ENCODE data around the gene PRDM11.
"Not testable (repeated sequence)": the region's sequence is repeated elsewhere in the genome, so short reads cannot be mapped to it uniquely, and the experiment has no call there.

PRDM11 gene

GRCh38 chr11:45146072-45147016 is at the start of gene PRDM11:
TSS of gene PRDM11 (plus strand) at chr11:45146639. CDS start at chr11:45181767, 35,128 bp downstream.
- DNase-seq: peak; percentile 87

DNA sequence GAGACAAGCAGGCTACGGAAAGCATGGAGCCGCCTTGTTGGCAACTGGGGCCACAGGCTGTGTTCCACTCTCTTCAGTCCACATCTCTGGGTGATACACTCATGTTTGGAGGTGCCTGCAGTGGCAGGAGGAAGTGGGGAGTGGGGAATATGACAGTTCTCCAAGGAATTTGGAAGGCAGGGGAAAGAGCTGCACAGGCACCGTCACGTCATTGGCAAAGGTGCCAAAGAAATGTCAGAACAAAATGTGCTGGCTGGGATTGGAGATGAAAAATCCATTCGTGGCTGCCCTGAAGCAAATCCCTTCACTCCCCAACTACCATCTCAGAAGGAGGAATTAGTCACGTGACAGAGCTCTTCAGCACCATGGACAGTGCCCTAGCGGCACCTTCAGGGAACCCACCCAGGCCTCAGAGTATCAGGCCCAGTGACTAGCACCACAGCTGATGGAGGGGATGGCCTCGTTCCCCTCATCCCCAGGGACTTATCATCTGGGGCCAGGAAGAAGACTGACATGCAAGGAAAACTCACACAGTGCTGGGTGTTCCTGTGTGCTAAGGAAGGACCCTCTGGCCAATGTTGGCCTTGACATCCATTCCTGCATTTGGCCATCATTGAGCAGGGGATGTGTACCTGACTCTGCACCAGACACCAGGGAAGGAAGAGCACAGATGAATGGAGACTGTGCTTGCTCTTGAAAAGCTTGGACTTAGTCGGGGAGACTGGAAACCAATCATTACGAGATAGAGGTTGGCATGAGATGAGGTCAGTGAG is 48.5 kb upstream of the PRDM11 start:
- peak; percentile 68 for DNase-seq

GRCh38 chr11:45098929-45099328 is 47.5 kb upstream of the PRDM11 start:
- peak; percentile 33 for DNase-seq

DNA sequence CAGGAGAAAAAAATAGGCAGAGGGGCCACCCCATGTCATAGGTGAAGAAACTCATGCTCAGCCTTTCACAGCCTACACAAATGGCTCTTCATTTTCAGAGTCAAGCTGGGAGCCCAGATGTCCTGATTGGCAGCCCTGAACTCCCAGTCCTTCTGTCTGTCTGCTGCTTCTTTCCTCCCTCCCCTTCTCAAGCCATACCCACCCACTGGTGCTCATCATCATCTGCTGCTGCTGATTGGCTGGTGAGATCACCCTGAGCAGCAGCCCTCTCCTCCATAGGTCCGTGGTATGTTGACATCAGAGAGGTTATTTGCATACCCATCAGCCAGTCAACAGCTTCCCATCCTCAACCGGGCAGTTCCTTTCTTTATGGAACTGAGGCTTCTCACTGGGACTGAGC is 46.1 kb upstream of the PRDM11 start:
- peak; percentile 55 for DNase-seq

DNA sequence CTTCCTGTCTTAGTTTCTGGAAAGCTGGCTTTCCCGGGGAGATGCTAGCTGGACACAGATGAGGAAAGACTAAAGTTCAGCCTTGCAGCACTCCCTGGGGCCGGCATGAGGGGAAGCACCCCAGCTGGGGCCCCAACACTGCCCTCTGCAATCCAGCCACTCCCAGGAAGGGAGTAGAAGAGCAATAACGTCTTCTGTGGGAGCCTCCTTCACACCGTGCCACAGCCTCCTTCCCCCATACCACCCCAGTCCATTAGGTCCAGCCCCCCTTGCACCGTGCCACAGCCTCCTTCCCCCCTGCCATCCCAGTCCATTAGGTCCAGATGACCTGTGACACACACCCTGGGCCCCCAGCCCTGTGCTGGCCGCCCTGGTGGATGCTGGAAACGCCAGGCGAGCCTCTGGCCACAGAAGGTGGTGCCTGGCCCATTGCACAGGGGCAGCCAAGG is 44.1 kb upstream of the PRDM11 start:
- no peak for DNase-seq

DNA sequence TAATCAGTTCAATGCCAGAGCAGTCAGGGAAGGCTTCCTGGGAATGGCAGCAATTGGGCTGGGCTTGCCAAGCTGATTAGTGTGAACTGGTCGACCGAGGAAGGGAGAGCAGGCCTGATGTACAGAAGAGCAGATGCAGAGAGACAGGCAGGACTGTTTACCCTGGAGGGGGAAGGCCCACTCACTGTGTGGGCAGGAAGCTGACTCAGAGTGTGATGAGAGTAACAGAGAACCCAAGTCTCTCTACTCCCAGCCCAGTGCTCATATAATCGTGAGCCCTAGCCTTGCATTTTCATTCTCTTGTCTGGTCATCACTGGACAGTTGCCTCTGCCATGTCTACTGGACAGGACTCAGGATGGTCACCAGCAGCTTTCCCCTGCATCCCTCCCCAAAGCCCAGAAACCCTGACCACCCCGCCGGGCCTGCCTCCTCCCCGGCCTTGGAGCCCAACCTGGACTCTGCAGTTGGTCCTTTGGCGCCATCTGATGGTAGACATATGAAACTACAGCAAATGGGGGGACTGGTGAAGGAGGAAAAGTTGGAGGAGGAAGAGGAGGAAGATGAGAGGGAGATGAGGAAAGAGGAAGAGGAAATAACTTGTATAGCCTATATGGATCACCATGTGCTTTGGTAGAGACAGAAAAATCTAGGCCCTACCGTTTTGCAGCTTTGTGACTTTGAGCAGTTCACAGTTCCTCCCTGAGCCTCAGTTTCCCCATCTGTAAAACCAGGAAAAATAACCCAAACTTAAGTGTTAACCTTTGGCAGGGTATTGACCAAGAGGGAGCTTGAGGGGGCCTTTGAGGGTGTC is 43.4 kb upstream of the PRDM11 start:
- peak; percentile 92 for DNase-seq

DNA sequence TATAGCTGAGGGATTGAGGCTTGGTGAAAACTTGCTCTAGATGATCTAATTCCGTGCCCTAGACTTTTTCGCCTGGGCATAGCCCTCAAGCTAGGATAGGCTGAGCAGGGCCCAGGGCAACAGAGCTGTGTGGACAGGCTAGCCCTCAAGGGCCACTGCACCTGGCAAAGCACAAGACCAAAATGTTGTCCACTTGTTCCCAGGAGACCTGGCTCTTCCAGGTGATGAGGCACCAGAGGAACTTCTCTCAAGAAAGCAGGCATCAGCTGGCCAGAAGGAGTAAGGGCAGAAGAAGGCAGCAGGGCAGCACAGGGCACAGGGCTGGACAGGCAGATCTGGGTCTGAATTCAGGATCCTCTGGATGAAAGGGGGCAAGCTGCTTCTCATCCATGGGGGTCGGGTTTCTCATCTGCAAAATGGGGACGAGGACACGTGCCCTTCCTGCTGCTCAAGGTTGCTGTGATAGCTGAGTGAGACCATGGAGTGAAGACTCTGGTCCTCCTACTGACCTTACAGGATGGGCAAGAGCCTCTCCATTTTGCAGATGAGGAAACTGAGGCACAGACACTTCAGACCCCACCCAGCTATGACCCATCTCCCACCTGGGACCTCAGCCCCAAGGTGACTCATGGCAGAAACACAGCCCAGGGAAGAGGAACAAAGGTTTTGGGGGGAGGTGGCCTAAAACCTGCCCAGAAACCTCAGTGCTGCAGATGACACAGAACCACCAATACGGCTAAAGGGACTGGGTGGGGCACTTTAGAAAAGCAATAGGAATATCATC is 42.2 kb upstream of the PRDM11 start:
- peak; percentile 56 for DNase-seq

- DNase-seq: no peak
These were observed 41.7 kb upstream of the PRDM11 start for GRCh38 chr11:45104790-45105084.

DNA sequence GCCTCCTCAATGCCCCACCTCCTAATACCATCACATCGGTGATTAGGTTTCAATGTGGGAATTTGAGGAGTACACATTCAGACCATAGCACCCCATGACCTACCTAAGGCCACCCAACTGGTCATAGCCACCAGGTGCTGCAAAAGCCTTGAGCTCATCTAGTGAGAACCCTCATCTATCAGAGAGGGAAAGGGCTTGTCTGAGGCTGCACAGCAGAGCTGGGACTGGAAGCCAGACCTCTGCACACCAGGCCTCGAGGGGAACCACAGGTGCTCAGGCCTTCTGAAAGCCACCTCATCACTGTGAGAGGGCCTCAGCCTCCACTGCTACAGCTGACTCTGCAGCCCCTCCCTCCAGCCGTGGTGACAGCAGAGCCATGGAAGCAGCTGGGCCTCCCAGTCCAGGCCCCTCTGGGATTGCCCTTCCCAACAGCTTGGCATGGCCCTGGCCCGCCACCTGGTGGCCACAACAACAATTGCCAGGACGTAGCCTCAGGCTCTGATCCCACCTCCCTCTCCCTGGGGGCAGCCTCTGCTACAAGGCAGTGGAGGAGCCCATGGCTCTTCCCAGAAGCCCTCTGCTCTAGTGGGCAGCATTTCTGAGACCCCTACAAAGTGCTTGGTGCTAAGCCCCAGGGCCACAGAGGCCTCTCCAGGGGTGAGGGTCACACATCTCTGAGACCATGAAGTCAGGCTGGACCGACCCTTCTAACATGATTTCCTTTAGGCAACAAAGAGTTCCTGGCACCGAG is 41.0 kb upstream of the PRDM11 start:
- peak; percentile 85 for DNase-seq

GRCh38 chr11:45105984-45106375 is 40.5 kb upstream of the PRDM11 start:
- peak; percentile 53 for DNase-seq

DNA sequence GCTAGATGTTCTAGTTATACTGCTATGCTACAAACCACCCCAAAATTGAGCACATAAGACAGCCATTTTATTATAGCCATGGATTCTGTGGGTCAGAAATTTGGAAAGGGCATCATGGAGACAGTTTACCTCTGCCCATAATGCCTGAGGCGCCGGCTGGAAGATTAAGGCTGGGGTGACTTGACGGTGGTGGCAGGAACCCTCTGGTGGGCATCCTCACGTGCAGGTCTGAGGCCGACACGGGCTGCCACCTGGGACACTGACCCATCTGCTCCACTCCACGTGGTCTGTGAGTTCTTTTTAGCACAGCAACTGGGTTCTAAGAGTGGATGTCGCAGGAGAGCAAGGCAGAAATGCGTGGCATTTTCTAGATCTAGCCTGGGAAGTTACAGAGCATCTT is 40.0 kb upstream of the PRDM11 start:
- no peak for DNase-seq

DNA sequence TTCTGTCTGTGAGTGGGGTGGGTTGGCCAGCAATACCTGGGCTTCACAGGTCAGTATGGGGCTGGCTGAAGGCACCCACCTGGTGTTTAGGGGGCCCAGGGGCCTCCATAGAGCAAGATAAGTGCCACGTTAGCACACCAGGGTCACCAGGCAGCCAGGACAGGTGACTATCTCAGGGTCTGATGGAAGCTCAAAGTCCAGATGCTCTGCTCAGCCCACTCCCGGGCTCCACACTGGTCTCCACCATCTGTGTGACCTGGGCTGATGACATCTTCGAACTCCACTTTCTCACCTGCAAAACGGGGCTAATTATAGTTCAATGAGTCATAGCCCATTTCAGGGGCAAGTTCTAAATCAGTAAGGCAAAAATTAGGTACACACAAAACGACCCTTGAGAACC is 39.4 kb upstream of the PRDM11 start:
- no peak for DNase-seq

DNA sequence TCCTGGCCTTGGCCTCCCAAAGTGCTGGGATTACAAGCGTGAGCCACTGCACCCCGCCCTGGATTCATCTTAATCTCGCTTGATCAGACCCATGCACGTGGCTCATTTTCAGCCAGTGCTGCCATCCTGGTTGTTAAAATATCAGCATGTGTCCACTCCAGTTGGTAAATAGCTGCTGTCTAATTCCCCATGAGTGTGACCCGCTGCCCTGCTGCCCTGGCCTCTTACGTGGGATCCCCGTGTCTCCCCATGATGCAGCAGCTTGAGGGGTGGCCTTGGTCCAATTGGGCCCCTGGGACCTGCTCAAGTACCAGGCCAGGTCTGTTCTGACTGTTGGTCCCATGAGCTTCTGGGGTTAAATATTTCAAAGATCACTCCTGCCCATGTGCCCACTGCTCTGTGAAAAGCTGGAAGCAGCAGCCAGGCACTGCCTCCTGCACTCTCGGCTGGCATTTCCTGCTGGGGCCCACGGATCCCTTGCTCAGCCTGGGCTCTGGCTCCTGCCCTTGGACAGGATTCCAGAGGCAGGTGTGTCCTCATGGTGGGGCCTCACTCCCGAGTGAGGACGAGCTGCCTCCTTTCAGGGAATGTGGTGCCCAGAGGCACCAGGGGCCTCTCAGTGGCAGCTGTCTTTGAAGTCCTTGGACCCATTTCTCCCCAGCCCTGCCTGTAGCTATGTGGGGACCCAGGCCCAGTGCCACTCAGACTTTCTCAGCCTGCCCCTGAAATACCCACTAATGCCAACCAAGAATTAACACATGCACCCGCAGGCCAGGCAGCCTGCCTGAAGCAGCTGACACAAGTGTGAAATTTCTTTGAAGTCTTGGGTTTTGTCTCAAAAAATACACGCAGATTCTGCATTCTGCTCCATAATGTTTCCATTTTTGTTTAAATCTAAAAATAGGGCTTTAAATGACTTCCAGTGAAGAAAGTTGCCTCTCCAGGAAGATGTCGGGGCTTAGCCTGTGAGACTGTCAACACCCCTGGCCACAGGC is 38.1 kb upstream of the PRDM11 start:
- DNase-seq: peak; percentile 49

GRCh38 chr11:45109400-45109799 is 37.0 kb upstream of the PRDM11 start:
- no peak for DNase-seq

DNA sequence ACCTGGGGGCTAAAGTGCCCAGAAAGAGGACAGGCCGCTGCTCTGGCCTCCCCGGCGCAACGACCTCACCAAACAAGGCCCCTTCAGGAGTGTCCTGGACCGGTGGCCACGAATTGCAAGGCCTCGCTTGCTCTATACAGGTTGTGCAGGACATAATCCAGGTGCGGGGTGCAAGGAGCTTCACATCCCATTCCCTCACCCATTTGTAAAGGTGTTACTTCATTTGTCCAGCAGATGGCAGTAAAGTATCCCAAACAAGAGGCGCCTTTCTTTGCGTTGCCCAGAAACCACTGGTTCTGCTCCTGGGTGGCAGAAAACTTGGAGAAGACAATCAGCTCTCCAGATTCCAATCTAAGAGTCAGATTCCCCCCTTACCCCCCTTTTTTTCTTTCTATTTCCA is 35.9 kb upstream of the PRDM11 start:
- peak; percentile 71 for DNase-seq

DNA sequence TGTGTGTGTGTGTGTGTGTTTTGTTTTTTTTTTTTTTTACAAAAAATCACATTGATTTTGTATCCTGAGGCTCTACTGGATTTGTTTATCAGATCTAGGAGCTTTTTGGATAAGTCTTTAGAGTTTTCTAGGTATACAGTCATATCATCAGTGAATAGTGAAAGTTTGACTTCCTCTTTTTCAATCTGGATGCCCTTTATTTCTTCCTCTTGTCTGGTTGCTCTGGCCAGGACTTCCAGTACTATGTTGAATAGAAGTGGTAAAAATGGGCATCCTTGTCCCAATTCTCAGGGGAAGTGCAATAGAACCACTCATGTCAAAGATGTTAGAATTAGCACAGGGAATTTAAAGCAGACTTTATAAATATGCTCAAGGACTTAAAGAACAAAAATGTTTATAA is 32.6 kb upstream of the PRDM11 start:
- DNase-seq: no peak

DNA sequence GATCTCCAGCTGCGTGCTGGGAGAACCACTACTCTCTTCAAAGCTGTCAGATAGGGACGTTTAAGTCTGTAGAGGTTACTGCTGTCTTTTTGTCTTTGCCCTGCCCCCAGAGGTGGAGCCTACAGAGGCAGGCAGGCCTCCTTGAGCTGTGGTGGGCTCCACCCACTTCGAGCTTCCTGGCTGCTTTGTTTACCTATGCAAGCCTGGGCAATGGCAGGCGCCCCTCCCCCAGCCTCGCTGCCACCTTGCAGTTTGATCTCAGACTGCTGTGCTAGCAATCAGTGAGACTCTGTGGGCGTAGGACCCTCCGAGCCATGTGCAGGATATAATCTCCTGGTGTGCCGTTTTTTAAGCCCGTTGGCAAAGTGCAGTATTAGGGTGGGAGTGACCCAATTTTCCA is 18.6 kb upstream of the PRDM11 start:
- DNase-seq: not testable (repeated sequence)

- no peak for DNase-seq
These were observed 12.6 kb upstream of the PRDM11 start for GRCh38 chr11:45133878-45134277.

GRCh38 chr11:45141171-45141570 is 5.3 kb upstream of the PRDM11 start:
- DNase-seq: peak; percentile 47

GRCh38 chr11:45141631-45142030 is 4.8 kb upstream of the PRDM11 start:
- DNase-seq: peak; percentile 41
